ENCODE results near the gene GAL.

GAL gene

GRCh38 chr11:68651208-68651984, 32.9 kb upstream of the GAL start:
- Histone ChIP-seq H3K27me3 (ENCODE audit: insufficient read depth, low read depth) (peaks cover 15% of the 10 kb centered on the region; the same call in 1 of the 2 replicates), H3K4me2 (no peak overlapping the region), H3K9ac (no peak overlapping the region), H3K27ac (no peak overlapping the region), H2AFZ (ENCODE audit: low read depth) (no peak overlapping the region), H3K4me1 (ENCODE audit: low read depth, poor library complexity, severe bottlenecking) (no peaks in the 10 kb centered on the region), H3K36me3 (ENCODE audit: insufficient read depth) (no peaks in the 10 kb centered on the region), H3K79me2 (ENCODE audit: insufficient read depth, low read depth) (no peaks in the 10 kb centered on the region), H4K20me1 (ENCODE audit: insufficient read depth) (no peaks in the 10 kb centered on the region), H3K4me3 (IDR thresholded peaks at IDR 0.05; ENCODE audit: insufficient read depth, low read depth, low read length) (no peak overlapping the region)
- no peak for TF ChIP-seq CTCF (conservative IDR thresholded peaks at IDR 0.05; ENCODE audit: low read depth, low read length)

GRCh38 chr11:68651985-68652682, 32.2 kb upstream of the GAL start:
- H4K20me1 ChIP-seq (ENCODE audit: insufficient read depth) = no peaks in the 10 kb centered on the region
- no peak for TF ChIP-seq CTCF (conservative IDR thresholded peaks at IDR 0.05; ENCODE audit: low read depth, low read length)
- no peak overlapping the region for H3K4me2 ChIP-seq
- H3K79me2 ChIP-seq (ENCODE audit: insufficient read depth, low read depth) = no peaks in the 10 kb centered on the region
- H3K36me3 ChIP-seq (ENCODE audit: insufficient read depth) = no peaks in the 10 kb centered on the region
- no peak overlapping the region for H2AFZ ChIP-seq (ENCODE audit: low read depth)
- H3K4me1 ChIP-seq (ENCODE audit: low read depth, poor library complexity, severe bottlenecking) = no peaks in the 10 kb centered on the region
- no peak overlapping the region for H3K9ac ChIP-seq
- H3K4me3 ChIP-seq (IDR thresholded peaks at IDR 0.05; ENCODE audit: insufficient read depth, low read depth, low read length) = no peak overlapping the region
- peaks cover 21% of the 10 kb centered on the region; the same call in 1 of the 2 replicates for H3K27me3 ChIP-seq (ENCODE audit: insufficient read depth, low read depth)
- no peak overlapping the region for H3K27ac ChIP-seq

- Histone ChIP-seq H3K4me3 (IDR thresholded peaks at IDR 0.05; ENCODE audit: insufficient read depth, low read depth, low read length) (no peak overlapping the region), H3K4me2 (no peak overlapping the region), H3K27ac (no peak overlapping the region), H3K4me1 (ENCODE audit: low read depth, poor library complexity, severe bottlenecking) (no peaks in the 10 kb centered on the region), H3K27me3 (ENCODE audit: insufficient read depth, low read depth) (peaks cover 24% of the 10 kb centered on the region; the same call in 1 of the 2 replicates), H3K36me3 (ENCODE audit: insufficient read depth) (no peaks in the 10 kb centered on the region), H4K20me1 (ENCODE audit: insufficient read depth) (no peaks in the 10 kb centered on the region), H2AFZ (ENCODE audit: low read depth) (no peak overlapping the region), H3K9ac (no peak overlapping the region), H3K79me2 (ENCODE audit: insufficient read depth, low read depth) (no peaks in the 10 kb centered on the region)
- TF ChIP-seq CTCF (conservative IDR thresholded peaks at IDR 0.05; ENCODE audit: low read depth, low read length) = no peak
Measured at GRCh38 chr11:68652683-68653156, 31.6 kb upstream of the GAL start.

- no peaks in the 10 kb centered on the region for H3K4me1 ChIP-seq (ENCODE audit: low read depth, poor library complexity, severe bottlenecking)
- no peaks in the 10 kb centered on the region for H3K36me3 ChIP-seq (ENCODE audit: insufficient read depth)
- no peaks in the 10 kb centered on the region for H4K20me1 ChIP-seq (ENCODE audit: insufficient read depth)
- TF ChIP-seq CTCF (conservative IDR thresholded peaks at IDR 0.05; ENCODE audit: low read depth, low read length) = no peak
- H3K9ac ChIP-seq = no peak overlapping the region
- H3K79me2 ChIP-seq (ENCODE audit: insufficient read depth, low read depth) = no peaks in the 10 kb centered on the region
- no peak overlapping the region for H3K27ac ChIP-seq
- H2AFZ ChIP-seq (ENCODE audit: low read depth) = no peak overlapping the region
- no peak overlapping the region for H3K4me2 ChIP-seq
- no peak overlapping the region for H3K4me3 ChIP-seq (IDR thresholded peaks at IDR 0.05; ENCODE audit: insufficient read depth, low read depth, low read length)
- peaks cover 30% of the 10 kb centered on the region; the same call in 1 of the 2 replicates for H3K27me3 ChIP-seq (ENCODE audit: insufficient read depth, low read depth)
Measured at GRCh38 chr11:68653486-68654430, 30.6 kb upstream of the GAL start.

Measured in KMS-11 (cell line).